ENCODE results near the gene KRT34.

DNA sequence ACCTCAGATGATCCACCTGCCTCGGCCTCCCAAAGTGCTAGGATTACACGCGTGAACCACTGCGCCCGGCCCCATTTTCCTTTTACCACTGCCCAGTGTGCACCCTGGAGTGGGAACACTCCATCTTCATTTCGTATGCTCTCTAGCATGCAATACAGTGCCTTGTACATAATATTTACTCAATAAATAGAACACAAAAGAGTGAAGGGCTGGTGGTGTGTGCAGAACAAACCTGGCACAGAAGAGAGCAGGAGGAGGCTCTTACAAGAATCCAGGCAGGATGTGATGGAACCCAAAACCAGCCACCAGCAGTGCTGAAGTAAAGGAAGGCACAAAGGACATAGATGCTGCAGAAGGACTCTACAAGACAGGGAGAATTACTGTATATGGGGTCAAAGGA lies 35.0 kb upstream of the KRT34 start:
- TF ChIP-seq, protein P1, sequence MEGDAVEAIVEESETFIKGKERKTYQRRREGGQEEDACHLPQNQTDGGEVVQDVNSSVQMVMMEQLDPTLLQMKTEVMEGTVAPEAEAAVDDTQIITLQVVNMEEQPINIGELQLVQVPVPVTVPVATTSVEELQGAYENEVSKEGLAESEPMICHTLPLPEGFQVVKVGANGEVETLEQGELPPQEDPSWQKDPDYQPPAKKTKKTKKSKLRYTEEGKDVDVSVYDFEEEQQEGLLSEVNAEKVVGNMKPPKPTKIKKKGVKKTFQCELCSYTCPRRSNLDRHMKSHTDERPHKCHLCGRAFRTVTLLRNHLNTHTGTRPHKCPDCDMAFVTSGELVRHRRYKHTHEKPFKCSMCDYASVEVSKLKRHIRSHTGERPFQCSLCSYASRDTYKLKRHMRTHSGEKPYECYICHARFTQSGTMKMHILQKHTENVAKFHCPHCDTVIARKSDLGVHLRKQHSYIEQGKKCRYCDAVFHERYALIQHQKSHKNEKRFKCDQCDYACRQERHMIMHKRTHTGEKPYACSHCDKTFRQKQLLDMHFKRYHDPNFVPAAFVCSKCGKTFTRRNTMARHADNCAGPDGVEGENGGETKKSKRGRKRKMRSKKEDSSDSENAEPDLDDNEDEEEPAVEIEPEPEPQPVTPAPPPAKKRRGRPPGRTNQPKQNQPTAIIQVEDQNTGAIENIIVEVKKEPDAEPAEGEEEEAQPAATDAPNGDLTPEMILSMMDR (IDR thresholded peaks at IDR 0.05; ENCODE audit: low read depth, low read length, poor library complexity, severe bottlenecking): no peak
- no peak for TF ChIP-seq EZH2phosphoT487 (IDR thresholded peaks at IDR 0.05; ENCODE audit: borderline replicate concordance, low read length)
